Testis (tissue), 2 donors: ENCODE measurements around the gene MAPKAPK3.

Experiments
- CTCF ChIP-seq, 3 experiments: fragments of 450-650 bp in 2 of 3; fragments of 200-600 bp in 1 of 3; sonication (generic) in 1 of 3; IDR thresholded peaks; one replicate each; pipeline ENCODE4 v1.5.1; 2016 to 2019; ENCODE audit warnings: antibody characterized with exemption in 3 of 3, mild to moderate bottlenecking in 2 of 3, moderate library complexity in 1 of 3
- POLR2A ChIP-seq: fragments of 450-650 bp; IDR thresholded peaks from one replicate; pipeline ENCODE4 v1.6.1; 2017; ENCODE audit warnings: antibody characterized with exemption, mild to moderate bottlenecking, moderate library complexity

DNA sequence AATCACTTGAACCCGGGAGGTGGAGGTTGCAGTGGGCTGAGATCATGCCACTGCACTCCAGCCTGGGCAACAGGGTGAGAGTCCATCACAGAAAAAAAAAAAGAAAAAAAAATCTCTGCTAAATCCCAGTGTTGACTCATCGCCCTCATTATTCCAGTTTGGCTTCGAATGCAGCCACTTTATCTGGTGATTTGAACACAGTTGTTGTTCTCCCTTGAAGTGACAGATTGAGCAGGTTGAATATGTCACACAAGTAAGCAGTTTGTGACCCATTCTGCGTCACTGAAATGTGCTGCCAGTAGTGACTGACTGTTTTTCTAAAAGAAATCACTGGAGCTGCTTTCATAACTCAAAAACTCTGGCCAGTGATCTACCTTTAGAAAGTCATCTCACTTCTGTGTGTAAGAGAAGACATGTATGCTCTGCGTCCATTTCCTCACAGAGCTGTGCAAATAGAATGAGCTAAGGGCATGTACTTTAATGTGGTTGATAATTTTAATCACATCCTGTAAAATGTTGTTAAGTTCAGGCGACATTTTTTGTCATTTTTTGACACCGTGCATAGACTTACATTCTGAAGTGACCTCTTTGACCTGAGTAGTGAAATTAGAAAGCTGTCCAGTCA lies 70.3 kb downstream of the MAPKAPK3 start:
- TF ChIP-seq CTCF (IDR thresholded peaks at IDR 0.05), result no peak
- no peak for TF ChIP-seq POLR2A
